GM03348 (cell line): ENCODE results near the gene PLPPR3.

Experiments
- DNase-seq: peaks from one replicate; pipeline ENCODE4 v3.0.0; 2012; ENCODE audit warnings: low spot score

The PLPPR3 gene

GRCh38 chr19:795691-796581, 25.8 kb downstream of the PLPPR3 start:
- no peak for DNase-seq

- no peak for DNase-seq
These were observed 26.6 kb downstream of the PLPPR3 start for GRCh38 chr19:795073-795611.

GRCh38 chr19:793806-794205, 27.9 kb downstream of the PLPPR3 start:
- no peak for DNase-seq

GRCh38 chr19:792306-792885, 29.4 kb downstream of the PLPPR3 start:
- DNase-seq = no peak

GRCh38 chr19:791567-792305, 30.0 kb downstream of the PLPPR3 start:
- DNase-seq = no peak

- DNase-seq = no peak
These were observed 30.7 kb downstream of the PLPPR3 start for GRCh38 chr19:791007-791566.

- DNase-seq = no peak
These were observed 32.1 kb downstream of the PLPPR3 start for GRCh38 chr19:789701-790060.

- DNase-seq = no peak
These were observed 32.6 kb downstream of the PLPPR3 start for GRCh38 chr19:788983-789700.

- no peak for DNase-seq
These were observed 33.1 kb downstream of the PLPPR3 start for GRCh38 chr19:788686-788982.

- DNase-seq = no peak
These were observed 34.2 kb downstream of the PLPPR3 start for GRCh38 chr19:787536-787935.

- no peak for DNase-seq
These were observed 37.2 kb downstream of the PLPPR3 start for GRCh38 chr19:784541-784940.

GRCh38 chr19:782878-783668, 38.7 kb downstream of the PLPPR3 start:
- no peak for DNase-seq

GRCh38 chr19:782185-782877, 39.4 kb downstream of the PLPPR3 start:
- peak; percentile 88 for DNase-seq

GRCh38 chr19:781800-782184, 40.0 kb downstream of the PLPPR3 start:
- no peak for DNase-seq

- DNase-seq = no peak
These were observed 40.8 kb downstream of the PLPPR3 start for GRCh38 chr19:780935-781334.

GRCh38 chr19:778910-779653, 42.7 kb downstream of the PLPPR3 start:
- DNase-seq = peak; percentile 91

GRCh38 chr19:776549-776948, 45.2 kb downstream of the PLPPR3 start:
- no peak for DNase-seq

GRCh38 chr19:772730-773436, 48.9 kb downstream of the PLPPR3 start:
- no peak for DNase-seq

GRCh38 chr19:772063-772462, 49.7 kb downstream of the PLPPR3 start:
- no peak for DNase-seq
